T-helper 17 cell (primary cell): ENCODE results near the gene KIF18B. TPM values are rescaled to one million over a fixed set of nuclear protein-coding genes. Genes with fewer than 3 reads are reported as not detected.

Experiments
- ATAC-seq: fragments of 150-1000 bp; cut with Tn5 transposase; 2 replicates; pipeline ENCODE4 v1.10.0; 2021; ENCODE audit warnings: mild to moderate bottlenecking, moderate library complexity
- DNase-seq, 3 donors: peaks; one replicate each; pipeline versions ENCODE4 v3.0.0 to v3.0.0-alpha.2; 2020 to 2021
- H3K9me3 ChIP-seq: one replicate; pipeline ENCODE4 v1.7.0; 2013; ENCODE audit warnings: low read length, mild to moderate bottlenecking; ENCODE audit not compliant: control insufficient read depth, poor library complexity, severe bottlenecking
- H3K27ac Mint-ChIP-seq: one replicate; pipeline ENCODE4 v1.8.0; 2022; ENCODE audit warnings: mild to moderate bottlenecking, moderate library complexity, mixed read lengths
- H3K27me3 Mint-ChIP-seq: one replicate; pipeline ENCODE4 v1.8.0; 2022; ENCODE audit warnings: mixed read lengths
- H3K36me3 Mint-ChIP-seq: one replicate; pipeline ENCODE4 v1.8.0; 2022; ENCODE audit warnings: low read depth, mixed read lengths
- H3K4me1 Mint-ChIP-seq: one replicate; pipeline ENCODE4 v1.8.0; 2022; ENCODE audit warnings: mild to moderate bottlenecking, mixed read lengths
- H3K4me3 Mint-ChIP-seq: one replicate; pipeline ENCODE4 v1.8.0; 2022; ENCODE audit warnings: mild to moderate bottlenecking, moderate library complexity, mixed read lengths
- total RNA-seq, 4 donors: library from RNA in 2 of 4; stranded (reverse) in 2 of 4; gene quantifications; one replicate each; pipeline ENCODE4 v1.2.3 and lab custom pipeline; 2022 to 2026

KIF18B gene
- total RNA-seq, 2 donors from 2014 or later = 0.08 TPM; not detected in 1

GRCh38 chr17:44926821-44927525 is 20.6 kb downstream of the KIF18B start:
- Mint-ChIP-seq H3K4me1 (no peaks in the 10 kb centered on the region), H3K36me3 (peaks cover 2% of the 10 kb centered on the region), H3K27ac (no peak overlapping the region), H3K27me3 (peaks cover 10% of the 10 kb centered on the region), H3K4me3 (no peak overlapping the region)
- H3K9me3 ChIP-seq = no peaks in the 10 kb centered on the region
- no peak for DNase-seq
- ATAC-seq = no peak

GRCh38 chr17:44925731-44926697 is 21.6 kb downstream of the KIF18B start:
- H3K27me3 Mint-ChIP-seq = peaks cover 19% of the 10 kb centered on the region
- H3K4me3 Mint-ChIP-seq = no peak overlapping the region
- ATAC-seq (no peak), DNase-seq (no peak)
- no peaks in the 10 kb centered on the region for H3K4me1 Mint-ChIP-seq
- H3K36me3 Mint-ChIP-seq = peaks cover 2% of the 10 kb centered on the region
- H3K9me3 ChIP-seq = no peaks in the 10 kb centered on the region
- H3K27ac Mint-ChIP-seq = no peak overlapping the region

- ATAC-seq (no peak), DNase-seq (no peak)
- no peaks in the 10 kb centered on the region for H3K9me3 ChIP-seq
- Mint-ChIP-seq H3K36me3 (peaks cover 2% of the 10 kb centered on the region), H3K27ac (peak overlapping the region; percentile 43), H3K4me3 (no peak overlapping the region), H3K4me1 (no peaks in the 10 kb centered on the region), H3K27me3 (peaks cover 29% of the 10 kb centered on the region)
Measured at GRCh38 chr17:44924107-44924544, 23.4 kb downstream of the KIF18B start.

GRCh38 chr17:44922746-44923470 is 24.7 kb downstream of the KIF18B start:
- H3K4me1 Mint-ChIP-seq = no peaks in the 10 kb centered on the region
- no peak for DNase-seq
- no peak for ATAC-seq
- peaks cover 2% of the 10 kb centered on the region for H3K36me3 Mint-ChIP-seq
- H3K27ac Mint-ChIP-seq = no peak overlapping the region
- H3K27me3 Mint-ChIP-seq = peaks cover 29% of the 10 kb centered on the region
- no peaks in the 10 kb centered on the region for H3K9me3 ChIP-seq
- H3K4me3 Mint-ChIP-seq = no peak overlapping the region

- ATAC-seq (no peak), DNase-seq (no peak)
- Mint-ChIP-seq H3K27me3 (peaks cover 29% of the 10 kb centered on the region), H3K4me3 (no peak overlapping the region), H3K4me1 (no peaks in the 10 kb centered on the region), H3K27ac (no peak overlapping the region), H3K36me3 (peaks cover 2% of the 10 kb centered on the region)
- H3K9me3 ChIP-seq = no peaks in the 10 kb centered on the region
Measured at GRCh38 chr17:44922136-44922535, 25.4 kb downstream of the KIF18B start.

- peaks cover 31% of the 10 kb centered on the region for H3K27me3 Mint-ChIP-seq
- H3K9me3 ChIP-seq = no peaks in the 10 kb centered on the region
- ATAC-seq (no peak), DNase-seq (no peak)
- H3K4me3 Mint-ChIP-seq = no peak overlapping the region
- no peaks in the 10 kb centered on the region for H3K36me3 Mint-ChIP-seq
- no peaks in the 10 kb centered on the region for H3K4me1 Mint-ChIP-seq
- H3K27ac Mint-ChIP-seq = no peak overlapping the region
Measured at GRCh38 chr17:44921122-44921882, 26.3 kb downstream of the KIF18B start.

GRCh38 chr17:44920565-44920940 is 27.0 kb downstream of the KIF18B start:
- no peak overlapping the region for H3K27ac Mint-ChIP-seq
- H3K27me3 Mint-ChIP-seq = peaks cover 34% of the 10 kb centered on the region
- H3K4me1 Mint-ChIP-seq = no peaks in the 10 kb centered on the region
- ATAC-seq (no peak), DNase-seq (no peak)
- H3K9me3 ChIP-seq = no peaks in the 10 kb centered on the region
- no peaks in the 10 kb centered on the region for H3K36me3 Mint-ChIP-seq
- H3K4me3 Mint-ChIP-seq = no peak overlapping the region

- ATAC-seq (peak; percentile 87), DNase-seq (peak; percentile 29 to 35 (median 32))
- no peak overlapping the region for H3K27ac Mint-ChIP-seq
- H3K36me3 Mint-ChIP-seq = no peaks in the 10 kb centered on the region
- H3K4me1 Mint-ChIP-seq = no peaks in the 10 kb centered on the region
- no peaks in the 10 kb centered on the region for H3K9me3 ChIP-seq
- H3K27me3 Mint-ChIP-seq = peaks cover 34% of the 10 kb centered on the region
- H3K4me3 Mint-ChIP-seq = no peak overlapping the region
Measured at GRCh38 chr17:44919885-44920564, 27.5 kb downstream of the KIF18B start.

GRCh38 chr17:44919411-44919810 is 28.2 kb downstream of the KIF18B start:
- H3K36me3 Mint-ChIP-seq = no peaks in the 10 kb centered on the region
- no peaks in the 10 kb centered on the region for H3K4me1 Mint-ChIP-seq
- H3K9me3 ChIP-seq = no peaks in the 10 kb centered on the region
- no peak overlapping the region for H3K4me3 Mint-ChIP-seq
- ATAC-seq = no peak
- DNase-seq = no peak
- H3K27me3 Mint-ChIP-seq = peaks cover 40% of the 10 kb centered on the region
- H3K27ac Mint-ChIP-seq = no peak overlapping the region

GRCh38 chr17:44918006-44918405 is 29.6 kb downstream of the KIF18B start:
- no peaks in the 10 kb centered on the region for H3K9me3 ChIP-seq
- no peak overlapping the region for H3K27ac Mint-ChIP-seq
- DNase-seq (no peak), ATAC-seq (no peak)
- no peak overlapping the region for H3K4me3 Mint-ChIP-seq
- H3K4me1 Mint-ChIP-seq = peaks cover 6% of the 10 kb centered on the region
- peaks cover 4% of the 10 kb centered on the region for H3K36me3 Mint-ChIP-seq
- peaks cover 53% of the 10 kb centered on the region for H3K27me3 Mint-ChIP-seq

- ATAC-seq = no peak
- H3K36me3 Mint-ChIP-seq = peaks cover 4% of the 10 kb centered on the region
- H3K4me3 Mint-ChIP-seq = no peak overlapping the region
- H3K9me3 ChIP-seq = no peaks in the 10 kb centered on the region
- peaks cover 51% of the 10 kb centered on the region for H3K27me3 Mint-ChIP-seq
- no peak overlapping the region for H3K27ac Mint-ChIP-seq
- DNase-seq = no peak
- H3K4me1 Mint-ChIP-seq = peaks cover 6% of the 10 kb centered on the region
Measured at GRCh38 chr17:44917456-44917855, 30.1 kb downstream of the KIF18B start.

- peaks cover 6% of the 10 kb centered on the region for H3K4me1 Mint-ChIP-seq
- ATAC-seq (no peak), DNase-seq (no peak)
- no peaks in the 10 kb centered on the region for H3K9me3 ChIP-seq
- H3K4me3 Mint-ChIP-seq = no peak overlapping the region
- peaks cover 51% of the 10 kb centered on the region for H3K27me3 Mint-ChIP-seq
- H3K36me3 Mint-ChIP-seq = peaks cover 4% of the 10 kb centered on the region
- H3K27ac Mint-ChIP-seq = no peak overlapping the region
Measured at GRCh38 chr17:44916781-44917241, 30.8 kb downstream of the KIF18B start.
